A549 (cell line): Measurements from ENCODE around the gene BMP7. TPM values are rescaled to one million over a fixed set of nuclear protein-coding genes. Genes with fewer than 3 reads are reported as not detected.
"Not testable (repeated sequence)": the region's sequence is repeated elsewhere in the genome, so short reads cannot be mapped to it uniquely, and the experiment has no call there.

ENCODE experiments used
- ATAC-seq, 2 experiments: fragments of 200-7000 bp in 1 of 2; fragments of >200 bp in 1 of 2; cut with Nextera tagmentation in 1 of 2; cut with Tn5 transposase in 1 of 2; 3 replicates each; pipeline versions ENCODE4 v1.8.0 to v1.9.1; 2018 to 2020; ENCODE audit warnings: mild to moderate bottlenecking in 1 of 2, moderate library complexity in 1 of 2
- CTCF ChIA-PET: fragments of 300-600 bp; sonication (Branson Sonifier 250); formaldehyde crosslinking; extraction: SDS; loops from one replicate; lab custom pipeline; 2021; ENCODE audit warnings: antibody characterized with exemption, inconsistent platforms; lab: Yijun Ruan, JAX
- POLR2A ChIA-PET: fragments of 350-600 bp; formaldehyde crosslinking; extraction: SDS; loops from one replicate; lab custom pipeline; 2021; ENCODE audit warnings: antibody characterized with exemption, inconsistent platforms; lab: Yijun Ruan, JAX
- DNase-seq, 2 experiments: peaks; one replicate each; pipeline versions ENCODE4 v3.0.0 to v3.0.0-alpha.2; 2011 to 2016; ENCODE audit warnings: low read depth in 1 of 2, low spot score in 1 of 2
- FAIRE-seq: peaks from 2 replicates; lab custom pipeline; 2011; peaks lifted over from hg19 to GRCh38; lab: Jason Lieb, UNC
- H3K27ac ChIP-seq, 2 experiments: fragments of >200 bp; sonication (Bioruptor Twin); formaldehyde crosslinking; 3 replicates each; pipeline ENCODE4 v1.5.1; 2016 to 2017
- H3K4me1 ChIP-seq: fragments of >200 bp; sonication (Bioruptor Twin); formaldehyde crosslinking; 3 replicates; pipeline ENCODE4 v1.6.1; 2016
- H3K4me2 ChIP-seq: fragments of >200 bp; sonication (Bioruptor Twin); formaldehyde crosslinking; 3 replicates; pipeline ENCODE4 v1.6.1; 2016
- H3K4me3 ChIP-seq: fragments of >200 bp; sonication (Bioruptor Twin); formaldehyde crosslinking; 3 replicates; pipeline ENCODE4 v1.5.1; 2016
- H3K9me3 ChIP-seq: fragments of >200 bp; sonication (Bioruptor Twin); formaldehyde crosslinking; 3 replicates; pipeline ENCODE4 v1.6.1; 2016
- BCL3 ChIP-seq: fragments of >200 bp; sonication (Bioruptor Twin); formaldehyde crosslinking; IDR thresholded peaks from 3 replicates; pipeline ENCODE4 v1.6.1; 2016
- CBX8 ChIP-seq: fragments of 200-600 bp; sonication (generic); IDR thresholded peaks from 2 replicates; pipeline ENCODE4 v1.6.1; 2016
- E2F6 ChIP-seq: IDR thresholded peaks from 2 replicates; pipeline ENCODE4 v1.6.1; 2012; ENCODE audit warnings: low read depth, borderline replicate concordance
- FOSL2 ChIP-seq, 2 experiments: fragments of 450-650 bp in 1 of 2; fragments of >200 bp in 1 of 2; sonication (Bioruptor Twin) in 1 of 2; formaldehyde crosslinking; IDR thresholded peaks; 2 replicates each; pipeline versions ENCODE4 v1.5.0 to v1.6.1; 2016 to 2020; ENCODE audit warnings: mild to moderate bottlenecking in 1 of 2, moderate library complexity in 1 of 2
- GATA3 ChIP-seq: IDR thresholded peaks from 2 replicates; pipeline ENCODE4 v1.6.1; 2012; ENCODE audit warnings: borderline replicate concordance
- HMGXB4 ChIP-seq: fragments of 250-450 bp; sonication (Bioruptor Pico); IDR thresholded peaks from 2 replicates; pipeline ENCODE4 v1.5.0; 2021; ENCODE audit warnings: mild to moderate bottlenecking, moderate library complexity, borderline replicate concordance
- JUNB ChIP-seq: fragments of >200 bp; sonication (Bioruptor Twin); formaldehyde crosslinking; IDR thresholded peaks from 2 replicates; pipeline ENCODE4 v1.6.1; 2016
- KDM1A ChIP-seq: fragments of 200-600 bp; sonication (generic); IDR thresholded peaks from 2 replicates; pipeline ENCODE4 v1.6.1; 2016; ENCODE audit warnings: low read depth, mild to moderate bottlenecking
- MAZ ChIP-seq: fragments of 150-350 bp; IDR thresholded peaks from 2 replicates; pipeline ENCODE4 v1.6.1; 2014; ENCODE audit warnings: antibody characterized with exemption, low read depth, low read length, borderline replicate concordance
- MYC ChIP-seq: IDR thresholded peaks from 2 replicates; pipeline ENCODE4 v1.6.1; 2012; ENCODE audit warnings: mild to moderate bottlenecking, inconsistent platforms, low read length, improper control_type of control experiment, borderline replicate concordance
- PBX3 ChIP-seq: IDR thresholded peaks from 2 replicates; pipeline ENCODE4 v1.6.1; 2012
- POLR2AphosphoS2 ChIP-seq: conservative IDR thresholded peaks from 2 replicates; pipeline ENCODE4 v1.6.1; 2012; ENCODE audit warnings: low read length, improper control_type of control experiment, inconsistent platforms
- RAD21 ChIP-seq, 2 experiments: fragments of >200 bp in 1 of 2; sonication (Bioruptor Twin) in 1 of 2; formaldehyde crosslinking in 1 of 2; IDR thresholded peaks in 1 of 2; conservative IDR thresholded peaks in 1 of 2; 2 replicates in 1 of 2; 3 replicates in 1 of 2; pipeline ENCODE4 v1.6.1; 2012 to 2018; ENCODE audit warnings: inconsistent platforms in 1 of 2
- RNF2 ChIP-seq: fragments of 200-600 bp; sonication (generic); IDR thresholded peaks from 2 replicates; pipeline ENCODE4 v1.6.1; 2016; ENCODE audit warnings: low read depth, mild to moderate bottlenecking, antibody characterized with exemption, moderate library complexity, borderline replicate concordance
- SMC3 ChIP-seq: fragments of >200 bp; sonication (Bioruptor Twin); formaldehyde crosslinking; IDR thresholded peaks from 3 replicates; pipeline ENCODE4 v1.6.1; 2018; ENCODE audit warnings: inconsistent platforms
- ZFP36 ChIP-seq: fragments of 450-650 bp; IDR thresholded peaks from 2 replicates; pipeline ENCODE4 v1.6.1; 2014; ENCODE audit warnings: borderline replicate concordance; ENCODE audit not compliant: partially characterized antibody
- WGBS: methylation state at CpG from one replicate; pipeline ENCODE4 v1.1.6; 2017; ENCODE audit errors: missing lambda C conversion rate; 5-methylcytosine and 5-hydroxymethylcytosine counted together
- polyA plus RNA-seq, 4 experiments: library from polyadenylated mRNA; depleted of rRNA in 3 of 4; stranded (reverse); fragments of >200 nt; fragmentation: RNase III in 1 of 4; extraction: RNeasy Plus Mini Kit Qiagen cat#74134 plus additional on column Dnase treatment in 1 of 4; gene quantifications; 2 replicates in 3 of 4; 3 replicates in 1 of 4; pipeline ENCODE4 v1.2.3, GENCODE V29; 2011 to 2017

BMP7 gene
- polyA plus RNA-seq, 2 of the 4 experiments (the other 2 are of a cell fraction), result 0.08 to 0.22 TPM

GRCh38 chr20:57240581-57241362 is 25.7 kb downstream of the BMP7 start:
- CTCF ChIA-PET, result interaction anchor here (1.6 kb wide), 1 partner anchor 17 kb away, joined by 3 read pairs; no protein-coding TSS in a partner anchor
- DNase-seq (no peak), FAIRE-seq (no peak), ATAC-seq (no peak)
- Histone ChIP-seq H3K4me1 (no peaks in the 10 kb centered on the region), H3K4me3 (no peak overlapping the region), H3K9me3 (no peaks in the 10 kb centered on the region), H3K27ac (no peak overlapping the region), H3K4me2 (no peak overlapping the region)
- WGBS, result 19% methylated on average over 8 of the region's 8 CpGs
- TF ChIP-seq BCL3 (no peak), POLR2AphosphoS2 (no peak), PBX3 (no peak), RNF2 (no peak), MYC (no peak), CBX8 (no peak), HMGXB4 (CRISPR knock-in tag) (no peak), RAD21 (conservative IDR thresholded peaks at IDR 0.05 in 1 of 2, IDR thresholded peaks at IDR 0.05 in 1 of 2) (no peak), KDM1A (no peak), SMC3 (no peak), MAZ (no peak), FOSL2 (IDR thresholded peaks at IDR 0.05) (no peak), FOSL2 (CRISPR knock-in tag; IDR thresholded peaks at IDR 0.05) (no peak), JUNB (no peak), E2F6 (no peak), GATA3 (no peak)
- POLR2A ChIA-PET, result no interaction called here

GRCh38 chr20:57239725-57240124 is 26.7 kb downstream of the BMP7 start:
- H3K4me2 ChIP-seq, H3K9me3 ChIP-seq, ATAC-seq, H3K27ac ChIP-seq, POLR2A ChIA-PET, H3K4me3 ChIP-seq, H3K4me1 ChIP-seq, DNase-seq, FAIRE-seq: not testable (repeated sequence)
- 93% methylated on average over 1 of the region's 1 CpG for WGBS
- CTCF ChIA-PET, result interaction anchor here (1.7 kb wide), 1 partner anchor 16 kb away, joined by 3 read pairs; no protein-coding TSS in a partner anchor
- TF ChIP-seq ZFP36, result peak; percentile 25

GRCh38 chr20:57239324-57239723 is 27.1 kb downstream of the BMP7 start:
- FAIRE-seq, POLR2A ChIA-PET, H3K9me3 ChIP-seq, H3K4me3 ChIP-seq, H3K4me1 ChIP-seq, ATAC-seq, DNase-seq, H3K4me2 ChIP-seq, H3K27ac ChIP-seq: not testable (repeated sequence)
- 40% methylated on average over 4 of the region's 4 CpGs for WGBS
- CTCF ChIA-PET, result interaction anchor here (1.7 kb wide), 1 partner anchor 17 kb away, joined by 3 read pairs; no protein-coding TSS in a partner anchor
